A549 (cell line): ENCODE data around the gene RNGTT.

Experiments
- CEBPB ChIP-seq, 2 experiments: fragments of >200 bp in 1 of 2; sonication (Bioruptor Twin) in 1 of 2; formaldehyde crosslinking in 1 of 2; IDR thresholded peaks; 2 replicates each; pipeline ENCODE4 v1.6.1; 2012 to 2016
- EP300 ChIP-seq, 2 experiments: fragments of >200 bp; sonication (Bioruptor Twin); formaldehyde crosslinking; IDR thresholded peaks; 2 replicates in 1 of 2; 3 replicates in 1 of 2; pipeline ENCODE4 v1.6.1; 2016 to 2017
- HDAC2 ChIP-seq: fragments of 200-600 bp; sonication (generic); IDR thresholded peaks from 2 replicates; pipeline ENCODE4 v1.6.1; 2016
- KDM1A ChIP-seq: fragments of 200-600 bp; sonication (generic); IDR thresholded peaks from 2 replicates; pipeline ENCODE4 v1.6.1; 2016; ENCODE audit warnings: low read depth, mild to moderate bottlenecking
- NR3C1 ChIP-seq: fragments of >200 bp; sonication (Bioruptor Twin); formaldehyde crosslinking; IDR thresholded peaks from 3 replicates; pipeline ENCODE4 v1.6.1; 2017
- POLR2A ChIP-seq: IDR thresholded peaks from 2 replicates; pipeline ENCODE4 v1.6.1; 2012; ENCODE audit warnings: mild to moderate bottlenecking, low read length
- SMC3 ChIP-seq: fragments of >200 bp; sonication (Bioruptor Twin); formaldehyde crosslinking; IDR thresholded peaks from 3 replicates; pipeline ENCODE4 v1.6.1; 2018; ENCODE audit warnings: inconsistent platforms
- SREBF2 ChIP-seq: fragments of 450-650 bp; IDR thresholded peaks from 2 replicates; pipeline ENCODE4 v1.6.1; 2014; ENCODE audit warnings: mild to moderate bottlenecking, moderate library complexity
- TF ChIP-seq, protein P1 (sequence below): fragments of >200 bp; sonication (Bioruptor Twin); formaldehyde crosslinking; IDR thresholded peaks from 3 replicates; pipeline ENCODE4 v1.5.1; 2016
- TF ChIP-seq, protein P2 (sequence below): IDR thresholded peaks from 2 replicates; pipeline ENCODE4 v1.6.1; 2012

DNA sequence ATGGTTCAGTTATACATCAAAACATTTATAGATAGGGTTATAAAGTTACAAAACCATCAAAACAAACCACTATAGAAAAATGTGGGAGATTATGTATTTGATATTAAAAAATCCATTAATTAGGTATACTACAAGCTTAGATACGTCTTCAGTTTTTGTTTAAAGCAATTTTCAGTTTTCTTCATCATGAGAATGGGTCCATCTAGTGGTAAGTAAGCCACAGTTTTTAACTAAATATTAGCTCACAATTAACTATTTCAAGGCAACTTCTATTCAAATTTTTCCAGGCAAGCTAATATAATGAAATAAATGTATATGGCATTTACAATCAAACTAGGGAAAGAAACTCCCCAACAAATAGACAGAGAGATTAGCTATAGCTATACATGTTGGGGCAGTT lies 44.4 kb downstream of the RNGTT start:
- TF ChIP-seq, protein P1, sequence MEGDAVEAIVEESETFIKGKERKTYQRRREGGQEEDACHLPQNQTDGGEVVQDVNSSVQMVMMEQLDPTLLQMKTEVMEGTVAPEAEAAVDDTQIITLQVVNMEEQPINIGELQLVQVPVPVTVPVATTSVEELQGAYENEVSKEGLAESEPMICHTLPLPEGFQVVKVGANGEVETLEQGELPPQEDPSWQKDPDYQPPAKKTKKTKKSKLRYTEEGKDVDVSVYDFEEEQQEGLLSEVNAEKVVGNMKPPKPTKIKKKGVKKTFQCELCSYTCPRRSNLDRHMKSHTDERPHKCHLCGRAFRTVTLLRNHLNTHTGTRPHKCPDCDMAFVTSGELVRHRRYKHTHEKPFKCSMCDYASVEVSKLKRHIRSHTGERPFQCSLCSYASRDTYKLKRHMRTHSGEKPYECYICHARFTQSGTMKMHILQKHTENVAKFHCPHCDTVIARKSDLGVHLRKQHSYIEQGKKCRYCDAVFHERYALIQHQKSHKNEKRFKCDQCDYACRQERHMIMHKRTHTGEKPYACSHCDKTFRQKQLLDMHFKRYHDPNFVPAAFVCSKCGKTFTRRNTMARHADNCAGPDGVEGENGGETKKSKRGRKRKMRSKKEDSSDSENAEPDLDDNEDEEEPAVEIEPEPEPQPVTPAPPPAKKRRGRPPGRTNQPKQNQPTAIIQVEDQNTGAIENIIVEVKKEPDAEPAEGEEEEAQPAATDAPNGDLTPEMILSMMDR: peak; percentile 33; the same call in 1 of the 3 replicates
- TF ChIP-seq POLR2A (no peak), NR3C1 (no peak), KDM1A (no peak), EP300 (IDR thresholded peaks at IDR 0.05) (no peak), HDAC2 (no peak), CEBPB (IDR thresholded peaks at IDR 0.05) (no peak), SMC3 (no peak), SREBF2 (no peak)
- TF ChIP-seq, protein P2, sequence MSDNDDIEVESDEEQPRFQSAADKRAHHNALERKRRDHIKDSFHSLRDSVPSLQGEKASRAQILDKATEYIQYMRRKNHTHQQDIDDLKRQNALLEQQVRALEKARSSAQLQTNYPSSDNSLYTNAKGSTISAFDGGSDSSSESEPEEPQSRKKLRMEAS: no peak
